ENCODE measurements around the gene CCDC201. TPM values are rescaled to one million over a fixed set of nuclear protein-coding genes. Genes with fewer than 3 reads are reported as not detected.

Gene CCDC201
- polyA plus RNA-seq, 1 of the 3 experiments (the other 2 are of a cell fraction), result not detected

DNA sequence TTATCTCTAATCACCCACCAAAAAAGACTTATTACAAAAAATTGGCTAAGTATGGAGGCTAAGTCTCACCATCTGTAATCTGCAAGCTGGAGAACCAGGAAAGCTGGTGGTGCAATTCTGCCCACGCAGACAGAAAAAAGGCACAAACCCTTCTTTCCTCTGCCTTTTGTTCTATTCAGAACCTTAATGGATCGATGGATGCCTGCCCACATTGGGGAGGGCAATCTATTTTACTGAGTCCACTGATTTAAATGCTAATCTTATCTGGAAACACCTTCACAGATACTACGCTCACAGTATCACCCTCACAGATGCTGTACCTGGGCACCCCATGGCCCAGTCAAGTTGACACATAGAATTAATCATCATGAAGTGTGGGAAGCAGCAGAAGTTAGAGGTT lies 38.0 kb upstream of the CCDC201 start:
- H3K9ac ChIP-seq, result no peak overlapping the region
- H2AFZ ChIP-seq (ENCODE audit: low read depth), result no peak overlapping the region
- no peaks in the 10 kb centered on the region for H3K27me3 ChIP-seq (ENCODE audit: insufficient read depth)
- no peak overlapping the region for H3K4me3 ChIP-seq (ENCODE audit: low read depth in 2 of 2, low read length in 1 of 2)
- WGBS (ENCODE audit: low lambda C conversion rate), result 54% methylated on average over 3 of the region's 3 CpGs
- CTCF ChIA-PET, result interaction anchor here (3.5 kb wide), 1 partner anchor 12 kb away, joined by 29 read pairs; the partner anchor contains the start of gene IGFBP3
- peaks cover 8 to 33% of the 10 kb centered on the region in 2 experiments for H3K36me3 ChIP-seq (replicated peaks in 1 of 2; ENCODE audit: control insufficient read depth in 1 of 2, insufficient read depth in 2 of 2, low read length in 1 of 2)
- H3F3A ChIP-seq (replicated peaks; ENCODE audit: insufficient read depth), result peaks cover 23% of the 10 kb centered on the region
- H3K9me2 ChIP-seq, result no peaks in the 10 kb centered on the region
- H4K20me1 ChIP-seq (ENCODE audit: insufficient read depth), result no peaks in the 10 kb centered on the region; the same call in 1 of the 2 replicates
- no peak for DNase-seq
- no peaks in the 10 kb centered on the region for H3K9me3 ChIP-seq
- no peaks in the 10 kb centered on the region for H3K79me2 ChIP-seq (ENCODE audit: insufficient read depth)
- no peak overlapping the region for H3K27ac ChIP-seq (ENCODE audit: low read depth in 2 of 2, low read length in 1 of 2)
- H3K4me1 ChIP-seq (ENCODE audit: control insufficient read depth in 1 of 2, insufficient read depth in 2 of 2, low read depth in 1 of 2, low read length in 1 of 2), result no peaks in the 10 kb centered on the region
- no peak for TF ChIP-seq TAF1 (IDR thresholded peaks at IDR 0.05; ENCODE audit: borderline replicate concordance, low read depth, low read length)
- TF ChIP-seq, protein P1, sequence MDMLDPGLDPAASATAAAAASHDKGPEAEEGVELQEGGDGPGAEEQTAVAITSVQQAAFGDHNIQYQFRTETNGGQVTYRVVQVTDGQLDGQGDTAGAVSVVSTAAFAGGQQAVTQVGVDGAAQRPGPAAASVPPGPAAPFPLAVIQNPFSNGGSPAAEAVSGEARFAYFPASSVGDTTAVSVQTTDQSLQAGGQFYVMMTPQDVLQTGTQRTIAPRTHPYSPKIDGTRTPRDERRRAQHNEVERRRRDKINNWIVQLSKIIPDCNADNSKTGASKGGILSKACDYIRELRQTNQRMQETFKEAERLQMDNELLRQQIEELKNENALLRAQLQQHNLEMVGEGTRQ (IDR thresholded peaks at IDR 0.05; ENCODE audit: borderline replicate concordance, low read depth, low read length), result no peak
- TF ChIP-seq YY1 (IDR thresholded peaks at IDR 0.05; ENCODE audit: low read depth), result no peak
- no peak for TF ChIP-seq FOXJ3 (CRISPR knock-in tag; IDR thresholded peaks at IDR 0.05)
- TF ChIP-seq, protein P2, sequence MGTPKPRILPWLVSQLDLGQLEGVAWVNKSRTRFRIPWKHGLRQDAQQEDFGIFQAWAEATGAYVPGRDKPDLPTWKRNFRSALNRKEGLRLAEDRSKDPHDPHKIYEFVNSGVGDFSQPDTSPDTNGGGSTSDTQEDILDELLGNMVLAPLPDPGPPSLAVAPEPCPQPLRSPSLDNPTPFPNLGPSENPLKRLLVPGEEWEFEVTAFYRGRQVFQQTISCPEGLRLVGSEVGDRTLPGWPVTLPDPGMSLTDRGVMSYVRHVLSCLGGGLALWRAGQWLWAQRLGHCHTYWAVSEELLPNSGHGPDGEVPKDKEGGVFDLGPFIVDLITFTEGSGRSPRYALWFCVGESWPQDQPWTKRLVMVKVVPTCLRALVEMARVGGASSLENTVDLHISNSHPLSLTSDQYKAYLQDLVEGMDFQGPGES (IDR thresholded peaks at IDR 0.05; ENCODE audit: low read depth, low read length), result no peak
- TF ChIP-seq, protein P3, sequence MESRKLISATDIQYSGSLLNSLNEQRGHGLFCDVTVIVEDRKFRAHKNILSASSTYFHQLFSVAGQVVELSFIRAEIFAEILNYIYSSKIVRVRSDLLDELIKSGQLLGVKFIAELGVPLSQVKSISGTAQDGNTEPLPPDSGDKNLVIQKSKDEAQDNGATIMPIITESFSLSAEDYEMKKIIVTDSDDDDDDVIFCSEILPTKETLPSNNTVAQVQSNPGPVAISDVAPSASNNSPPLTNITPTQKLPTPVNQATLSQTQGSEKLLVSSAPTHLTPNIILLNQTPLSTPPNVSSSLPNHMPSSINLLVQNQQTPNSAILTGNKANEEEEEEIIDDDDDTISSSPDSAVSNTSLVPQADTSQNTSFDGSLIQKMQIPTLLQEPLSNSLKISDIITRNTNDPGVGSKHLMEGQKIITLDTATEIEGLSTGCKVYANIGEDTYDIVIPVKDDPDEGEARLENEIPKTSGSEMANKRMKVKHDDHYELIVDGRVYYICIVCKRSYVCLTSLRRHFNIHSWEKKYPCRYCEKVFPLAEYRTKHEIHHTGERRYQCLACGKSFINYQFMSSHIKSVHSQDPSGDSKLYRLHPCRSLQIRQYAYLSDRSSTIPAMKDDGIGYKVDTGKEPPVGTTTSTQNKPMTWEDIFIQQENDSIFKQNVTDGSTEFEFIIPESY (IDR thresholded peaks at IDR 0.05; ENCODE audit: borderline replicate concordance, low read depth), result no peak
- TF ChIP-seq GABPA (IDR thresholded peaks at IDR 0.05; ENCODE audit: low read depth), result no peak
- TF ChIP-seq TCF12 (IDR thresholded peaks at IDR 0.05), result no peak
- TF ChIP-seq RCOR1 (IDR thresholded peaks at IDR 0.05; ENCODE audit: low read length), result no peak
- TF ChIP-seq JUND (IDR thresholded peaks at IDR 0.05), result no peak
- no peak overlapping the region for H3K4me2 ChIP-seq
- POLR2A ChIA-PET, result no interaction called here

GRCh38 chr7:45909561-45909960 lies 36.7 kb upstream of the CCDC201 start:
- H3K36me3 ChIP-seq (replicated peaks in 1 of 2; ENCODE audit: control insufficient read depth in 1 of 2, insufficient read depth in 2 of 2, low read length in 1 of 2), result peaks cover 5 to 20% of the 10 kb centered on the region in 2 experiments
- H3K27ac ChIP-seq (ENCODE audit: low read depth in 2 of 2, low read length in 1 of 2), result no peak overlapping the region
- ChIA-PET CTCF (interaction anchor here (0.6 to 2.3 kb wide), 6 partner anchors 8 to 1271 kb away, joined by 3 to 11 read pairs (median 4); no protein-coding TSS in a partner anchor), POLR2A (no interaction called here)
- H3F3A ChIP-seq (replicated peaks; ENCODE audit: insufficient read depth), result peaks cover 23% of the 10 kb centered on the region
- DNase-seq, result no peak
- H3K27me3 ChIP-seq (ENCODE audit: insufficient read depth), result no peaks in the 10 kb centered on the region
- H2AFZ ChIP-seq (ENCODE audit: low read depth), result no peak overlapping the region
- no peak overlapping the region for H3K4me2 ChIP-seq
- no peaks in the 10 kb centered on the region; the same call in 1 of the 2 replicates for H3K9me3 ChIP-seq
- H3K4me1 ChIP-seq (ENCODE audit: control insufficient read depth in 1 of 2, insufficient read depth in 2 of 2, low read depth in 1 of 2, low read length in 1 of 2), result no peaks in the 10 kb centered on the region
- no peak overlapping the region for H3K4me3 ChIP-seq (ENCODE audit: low read depth in 2 of 2, low read length in 1 of 2)
- H3K9me2 ChIP-seq, result no peaks in the 10 kb centered on the region
- H3K9ac ChIP-seq, result no peak overlapping the region
- H3K79me2 ChIP-seq (ENCODE audit: insufficient read depth), result no peaks in the 10 kb centered on the region
- no peaks in the 10 kb centered on the region for H4K20me1 ChIP-seq (ENCODE audit: insufficient read depth)
- TF ChIP-seq EZH2phosphoT487 (IDR thresholded peaks at IDR 0.05; ENCODE audit: borderline replicate concordance, low read depth), result no peak
- no peak for TF ChIP-seq USF1 (IDR thresholded peaks at IDR 0.05; ENCODE audit: borderline replicate concordance, low read depth)
- TF ChIP-seq FOXM1 (IDR thresholded peaks at IDR 0.05; ENCODE audit: low read depth), result no peak
- TF ChIP-seq MEF2A (IDR thresholded peaks at IDR 0.05; ENCODE audit: borderline replicate concordance, low read depth), result no peak
- no peak for TF ChIP-seq RFX5 (IDR thresholded peaks at IDR 0.05; ENCODE audit: low read length)
- no peak for TF ChIP-seq REST (IDR thresholded peaks at IDR 0.05; ENCODE audit: low read depth, low read length)
- TF ChIP-seq, protein P1 (IDR thresholded peaks at IDR 0.05; ENCODE audit: borderline replicate concordance, low read depth, low read length), result no peak
- TF ChIP-seq RAD21 (IDR thresholded peaks at IDR 0.05; ENCODE audit: low read length), result no peak
